Kidney (tissue), 14 donors: ENCODE results near the gene WNT7A. TPM values are rescaled to one million over a fixed set of nuclear protein-coding genes. Genes with fewer than 3 reads are reported as not detected.

Experiments used
- DNase-seq, 5 donors: peaks; one replicate each; pipeline ENCODE4 v3.0.0-alpha.2; 2013 to 2020
- FAIRE-seq: peaks from 2 replicates; lab custom pipeline; 2012; peaks lifted over from hg19 to GRCh38; lab: Jason Lieb, UNC
- H3K27ac ChIP-seq, 2 donors: one replicate each; pipeline ENCODE4 v1.7.0; 2013; ENCODE audit warnings: low read depth in 2 of 2, low read length in 2 of 2, inconsistent platforms in 1 of 2
- H3K27me3 ChIP-seq: one replicate; pipeline ENCODE4 v1.7.1; 2013; ENCODE audit warnings: low read length, inconsistent platforms; ENCODE audit not compliant: control insufficient read depth, insufficient read depth
- H3K36me3 ChIP-seq, 3 donors: one replicate each; pipeline versions ENCODE4 v1.7.0 to v1.7.1; 2013; ENCODE audit warnings: low read length in 3 of 3, control low read depth in 1 of 3, inconsistent platforms in 1 of 3; ENCODE audit not compliant: insufficient read depth in 3 of 3, control insufficient read depth in 2 of 3
- H3K4me1 ChIP-seq, 3 donors: one replicate each; pipeline versions ENCODE4 v1.7.0 to v1.7.1; 2013; ENCODE audit warnings: low read length in 3 of 3, inconsistent platforms in 1 of 3, low read depth in 1 of 3; ENCODE audit not compliant: control insufficient read depth in 2 of 3, insufficient read depth in 2 of 3
- H3K4me3 ChIP-seq, 3 donors: one replicate each; pipeline versions ENCODE4 v1.7.0 to v1.8.1; 2013; ENCODE audit warnings: low read length in 3 of 3, control low read depth in 1 of 3, inconsistent platforms in 1 of 3
- H3K9ac ChIP-seq, 3 donors: one replicate each; pipeline versions ENCODE4 v1.7.0 to v1.7.1; 2013; ENCODE audit warnings: low read length in 3 of 3, control low read depth in 1 of 3, inconsistent platforms in 1 of 3
- H3K9me3 ChIP-seq, 3 donors: one replicate each; pipeline versions ENCODE4 v1.7.0 to v1.7.1; 2013; ENCODE audit warnings: low read length in 3 of 3, control low read depth in 1 of 3, inconsistent platforms in 1 of 3; ENCODE audit not compliant: control insufficient read depth in 2 of 3, insufficient read depth in 1 of 3
- intact Hi-C: fragments of 100-400 bp; cut with DNase I; formaldehyde crosslinking; loops from one replicate; pipeline ENCODE4 v1.11.1; 2022
- polyA plus RNA-seq: library from polyadenylated mRNA; stranded (reverse); fragments of 350-450 nt; fragmentation: Illumina TruSeq; extraction: RNeasy Lipid Tissue Mini Kit (QIAGEN cat#74804); gene quantifications from one replicate; pipeline ENCODE4 v1.2.3, GENCODE V29; 2014; ENCODE audit warnings: low read depth, low replicate concordance; ENCODE audit not compliant: insufficient read depth
- total RNA-seq: library from RNA; stranded (reverse); fragmentation: NEBNext Ultra II Directional; extraction: Animal tissue kit (Norgen Biotek cat#: 25700); gene quantifications from one replicate; pipeline ENCODE4 v1.2.1, GENCODE V29; 2021
- TF ChIP-seq, protein P1 (sequence below): IDR thresholded peaks from 3 replicates; pipeline ENCODE4 v1.5.1; 2012; ENCODE audit warnings: mild to moderate bottlenecking, moderate library complexity, borderline replicate concordance; ENCODE audit not compliant: insufficient read depth; ENCODE audit errors: extremely low read depth
- donor health status: control.
- donor health status: control.
- donor health status: control.
- donor health status: control.
- donor health status: control.
- donor health status: DM: yes; HTN: yes; CAD: no.
- donor health status: Normal renal cell carcinoma (clear cell type).

Gene WNT7A
- total and polyA plus RNA-seq, 2 donors from 2014 or later, result 0.13 to 3.3 TPM

DNA sequence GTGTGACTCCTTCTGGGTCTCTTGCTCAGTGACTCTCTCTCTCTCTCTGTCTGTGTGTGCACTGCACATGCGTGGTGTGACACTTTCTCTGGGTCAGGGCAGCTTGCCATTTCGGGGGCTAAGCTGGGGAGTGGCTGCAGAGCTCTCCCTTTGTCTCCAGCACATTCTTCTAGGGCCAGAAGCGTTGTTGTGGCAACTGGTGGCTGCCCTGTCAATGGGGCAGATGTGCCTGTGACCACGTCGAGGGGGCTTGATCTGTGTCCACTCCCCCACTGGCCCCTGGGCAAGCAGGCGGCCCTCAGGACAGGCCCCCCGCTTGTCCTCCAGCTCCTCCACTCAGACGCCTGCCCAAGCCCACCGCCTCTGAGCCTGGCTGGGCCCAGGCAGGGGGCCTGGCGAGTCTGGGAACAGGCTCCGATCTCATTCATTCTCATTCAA is 67.8 kb downstream of the WNT7A start:
- Histone ChIP-seq H3K9ac (no peak overlapping the region), H3K4me1 (no peaks in the 10 kb centered on the region), H3K36me3 (no peaks in the 10 kb centered on the region), H3K27me3 (no peaks in the 10 kb centered on the region), H3K27ac (no peak overlapping the region), H3K4me3 (no peak overlapping the region), H3K9me3 (peaks cover 0 to 44% (median 27%) of the 10 kb centered on the region in 3 donors)
- FAIRE-seq, result no peak
- DNase-seq, result peak in 2 of 5 donors; percentile 11 to 64
- intact Hi-C loops, result no loop called here
- TF ChIP-seq, protein P1, sequence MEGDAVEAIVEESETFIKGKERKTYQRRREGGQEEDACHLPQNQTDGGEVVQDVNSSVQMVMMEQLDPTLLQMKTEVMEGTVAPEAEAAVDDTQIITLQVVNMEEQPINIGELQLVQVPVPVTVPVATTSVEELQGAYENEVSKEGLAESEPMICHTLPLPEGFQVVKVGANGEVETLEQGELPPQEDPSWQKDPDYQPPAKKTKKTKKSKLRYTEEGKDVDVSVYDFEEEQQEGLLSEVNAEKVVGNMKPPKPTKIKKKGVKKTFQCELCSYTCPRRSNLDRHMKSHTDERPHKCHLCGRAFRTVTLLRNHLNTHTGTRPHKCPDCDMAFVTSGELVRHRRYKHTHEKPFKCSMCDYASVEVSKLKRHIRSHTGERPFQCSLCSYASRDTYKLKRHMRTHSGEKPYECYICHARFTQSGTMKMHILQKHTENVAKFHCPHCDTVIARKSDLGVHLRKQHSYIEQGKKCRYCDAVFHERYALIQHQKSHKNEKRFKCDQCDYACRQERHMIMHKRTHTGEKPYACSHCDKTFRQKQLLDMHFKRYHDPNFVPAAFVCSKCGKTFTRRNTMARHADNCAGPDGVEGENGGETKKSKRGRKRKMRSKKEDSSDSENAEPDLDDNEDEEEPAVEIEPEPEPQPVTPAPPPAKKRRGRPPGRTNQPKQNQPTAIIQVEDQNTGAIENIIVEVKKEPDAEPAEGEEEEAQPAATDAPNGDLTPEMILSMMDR, result no peak

DNA sequence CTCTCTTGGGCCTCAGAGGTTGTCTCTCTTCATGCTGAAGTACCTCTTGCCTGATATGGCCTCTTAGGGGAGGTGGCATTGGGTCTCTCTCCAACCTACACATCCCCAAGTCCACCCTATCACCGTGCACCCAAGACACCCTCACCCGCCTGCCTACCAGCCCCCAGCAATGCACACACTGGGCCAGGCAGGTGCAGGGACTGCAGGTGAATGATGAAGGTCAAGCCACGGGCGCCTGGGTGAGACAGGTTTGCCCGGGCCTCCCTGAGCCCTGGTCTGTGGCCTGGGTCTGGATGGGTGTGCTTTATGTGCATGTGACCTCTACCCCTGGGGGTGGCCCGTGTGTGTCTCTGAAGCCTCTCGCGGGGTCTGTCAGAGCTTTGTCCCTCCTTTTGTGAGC is 68.3 kb downstream of the WNT7A start:
- Histone ChIP-seq H3K9ac (no peak overlapping the region), H3K36me3 (no peaks in the 10 kb centered on the region), H3K4me3 (no peak overlapping the region), H3K9me3 (peaks cover 0 to 47% (median 25%) of the 10 kb centered on the region in 3 donors), H3K27me3 (no peaks in the 10 kb centered on the region), H3K27ac (no peak overlapping the region), H3K4me1 (no peaks in the 10 kb centered on the region)
- no peak for FAIRE-seq
- DNase-seq, result no peak
- TF ChIP-seq, protein P1, result no peak
- intact Hi-C loops, result no loop called here

DNA sequence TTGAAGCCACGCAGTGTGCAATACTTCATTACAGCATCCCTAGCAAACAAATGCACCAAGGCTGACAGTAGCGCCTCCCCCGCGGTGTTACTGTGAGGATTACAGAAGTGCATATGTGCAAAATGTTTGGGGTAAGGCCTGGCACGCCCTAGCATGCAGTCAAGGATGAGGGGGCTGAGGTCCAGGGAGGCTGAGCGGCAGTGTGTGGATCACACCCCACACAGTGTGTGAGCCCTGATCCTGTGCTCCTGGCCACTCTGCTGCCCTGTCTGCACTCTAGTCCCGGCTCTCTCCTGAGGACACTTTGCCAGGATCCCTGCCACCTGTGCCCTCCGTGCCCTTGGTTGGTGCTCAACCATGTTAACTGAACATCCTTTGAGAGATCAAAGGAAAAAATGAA is 71.3 kb downstream of the WNT7A start:
- TF ChIP-seq, protein P1, result no peak
- FAIRE-seq, result no peak

More for the DNA sequence above, 71.3 kb downstream of the WNT7A start:
- DNase-seq, result no peak
- intact Hi-C loops, result no loop called here
- no peak overlapping the region for H3K9ac ChIP-seq
- H3K9me3 ChIP-seq, result peaks cover 0 to 21% (median 1%) of the 10 kb centered on the region in 3 donors
- no peak overlapping the region for H3K27ac ChIP-seq
- no peaks in the 10 kb centered on the region for H3K36me3 ChIP-seq
- H3K27me3 ChIP-seq, result no peaks in the 10 kb centered on the region
- H3K4me3 ChIP-seq, result no peak overlapping the region
- H3K4me1 ChIP-seq, result no peaks in the 10 kb centered on the region
